Smooth muscle cell (in vitro differentiated cells): ENCODE results near the gene CIAO3. TPM values are rescaled to one million over a fixed set of nuclear protein-coding genes. Genes with fewer than 3 reads are reported as not detected.

Experiments
- DNase-seq: peaks from one replicate; lab custom pipeline; 2025; ENCODE audit not compliant: unreplicated experiment; lab: John Stamatoyannopoulos, UW
- H2AFZ ChIP-seq: fragments of 200-600 bp; sonication (generic); 2 replicates; pipeline ENCODE4 v1.6.0; 2016; ENCODE audit warnings: antibody characterized with exemption, low read depth, mild to moderate bottlenecking
- H3F3A ChIP-seq: fragments of 200-600 bp; sonication (generic); 2 replicates; pipeline ENCODE4 v1.6.0; 2017; ENCODE audit warnings: antibody characterized with exemption, low read depth
- H3K27ac ChIP-seq: fragments of 200-600 bp; sonication (generic); 2 replicates; pipeline ENCODE4 v1.5.1; 2016; ENCODE audit warnings: low read depth, mild to moderate bottlenecking
- H3K27me3 ChIP-seq: fragments of 200-600 bp; sonication (generic); 2 replicates; pipeline ENCODE4 v1.6.1; 2016; ENCODE audit warnings: low read depth, mild to moderate bottlenecking
- H3K36me3 ChIP-seq: fragments of 200-600 bp; sonication (generic); 2 replicates; pipeline ENCODE4 v1.5.1; 2016; ENCODE audit warnings: low read depth
- H3K4me1 ChIP-seq: fragments of 200-600 bp; sonication (generic); 2 replicates; pipeline ENCODE4 v1.5.1; 2016; ENCODE audit warnings: low read depth
- H3K4me2 ChIP-seq: fragments of 200-600 bp; sonication (generic); 2 replicates; pipeline ENCODE4 v1.6.0; 2016; ENCODE audit warnings: mild to moderate bottlenecking
- H3K4me3 ChIP-seq: fragments of 200-600 bp; sonication (generic); 2 replicates; pipeline ENCODE4 v1.5.1; 2016; ENCODE audit warnings: mild to moderate bottlenecking
- H3K79me2 ChIP-seq: fragments of 200-600 bp; sonication (generic); 2 replicates; pipeline ENCODE4 v1.6.0; 2016; ENCODE audit warnings: low read depth, mild to moderate bottlenecking
- H3K9ac ChIP-seq: fragments of 200-600 bp; sonication (generic); 2 replicates; pipeline ENCODE4 v1.6.0; 2016; ENCODE audit warnings: low read depth
- H3K9me3 ChIP-seq: fragments of 200-600 bp; sonication (generic); replicated peaks from 2 replicates; pipeline ENCODE4 v1.5.1; 2016; ENCODE audit warnings: low read depth
- H4K20me1 ChIP-seq: fragments of 200-600 bp; sonication (generic); 2 replicates; pipeline ENCODE4 v1.6.0; 2016; ENCODE audit warnings: low read depth
- WGBS: methylation state at CpG from one replicate; pipeline ENCODE4 v1.1.7; 2016; ENCODE audit warnings: low lambda C conversion rate; 5-methylcytosine and 5-hydroxymethylcytosine counted together
- polyA plus RNA-seq: library from polyadenylated mRNA; unstranded; fragments of >200 nt; fragmentation: Nextera tagmentation; extraction: Ambion mirVana; gene quantifications from 2 replicates; pipeline ENCODE4 v1.2.1, GENCODE V29; 2016
- total RNA-seq: library from RNA; depleted of rRNA; stranded (reverse); fragments of >200 nt; gene quantifications from 2 replicates; pipeline ENCODE4 v1.2.3, GENCODE V29; 2014
- TF ChIP-seq, protein P1 (sequence below): fragments of 200-600 bp; sonication (generic); IDR thresholded peaks from 2 replicates; pipeline ENCODE4 v1.5.1; 2017; ENCODE audit warnings: borderline replicate concordance, mild to moderate bottlenecking, antibody characterized with exemption; ENCODE audit not compliant: insufficient read depth, poor library complexity, severe bottlenecking

CIAO3 gene
- total and polyA plus RNA-seq, 2 experiments from 2014 or later: 19.7 to 39.6 TPM

DNA sequence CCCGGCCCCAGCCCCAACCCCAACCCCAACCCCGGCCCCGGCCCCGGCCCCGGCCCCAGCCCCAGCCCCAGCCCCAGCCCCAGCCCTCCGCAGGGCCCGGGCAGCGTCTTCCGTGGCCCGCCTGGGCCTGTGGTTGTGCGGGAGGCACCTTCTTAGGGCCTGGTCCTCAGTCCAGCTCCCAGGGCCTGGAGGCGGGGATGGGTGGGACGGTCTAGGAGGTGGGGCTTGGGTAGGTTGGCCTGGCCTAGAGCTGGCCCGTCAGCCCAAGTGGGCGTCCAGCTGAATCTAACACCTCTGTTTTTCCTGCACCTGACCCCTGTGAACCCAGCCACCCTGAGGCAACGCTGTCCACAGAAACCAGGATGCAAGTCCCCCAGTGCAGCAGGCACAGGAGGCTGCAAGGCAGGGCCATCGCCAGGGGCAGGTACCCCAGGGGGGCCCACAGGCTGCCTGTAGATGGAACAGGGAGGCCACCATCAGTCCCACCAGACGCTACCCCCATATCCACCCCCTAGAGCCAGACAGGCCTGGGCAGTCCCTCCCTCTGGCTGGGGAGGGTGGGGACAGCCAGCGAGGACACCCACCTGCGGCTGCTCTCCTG lies 28.5 kb upstream of the CIAO3 start:
- Histone ChIP-seq H3K36me3 (no peaks in the 10 kb centered on the region), H3K27ac (no peak overlapping the region), H3K9me3 (no peaks in the 10 kb centered on the region), H3K79me2 (no peaks in the 10 kb centered on the region), H3K9ac (no peak overlapping the region), H4K20me1 (no peaks in the 10 kb centered on the region), H3K4me2 (no peak overlapping the region), H3K4me1 (no peaks in the 10 kb centered on the region), H2AFZ (no peak overlapping the region), H3K27me3 (no peaks in the 10 kb centered on the region), H3K4me3 (no peak overlapping the region), H3F3A (no peaks in the 10 kb centered on the region)
- TF ChIP-seq, protein P1, sequence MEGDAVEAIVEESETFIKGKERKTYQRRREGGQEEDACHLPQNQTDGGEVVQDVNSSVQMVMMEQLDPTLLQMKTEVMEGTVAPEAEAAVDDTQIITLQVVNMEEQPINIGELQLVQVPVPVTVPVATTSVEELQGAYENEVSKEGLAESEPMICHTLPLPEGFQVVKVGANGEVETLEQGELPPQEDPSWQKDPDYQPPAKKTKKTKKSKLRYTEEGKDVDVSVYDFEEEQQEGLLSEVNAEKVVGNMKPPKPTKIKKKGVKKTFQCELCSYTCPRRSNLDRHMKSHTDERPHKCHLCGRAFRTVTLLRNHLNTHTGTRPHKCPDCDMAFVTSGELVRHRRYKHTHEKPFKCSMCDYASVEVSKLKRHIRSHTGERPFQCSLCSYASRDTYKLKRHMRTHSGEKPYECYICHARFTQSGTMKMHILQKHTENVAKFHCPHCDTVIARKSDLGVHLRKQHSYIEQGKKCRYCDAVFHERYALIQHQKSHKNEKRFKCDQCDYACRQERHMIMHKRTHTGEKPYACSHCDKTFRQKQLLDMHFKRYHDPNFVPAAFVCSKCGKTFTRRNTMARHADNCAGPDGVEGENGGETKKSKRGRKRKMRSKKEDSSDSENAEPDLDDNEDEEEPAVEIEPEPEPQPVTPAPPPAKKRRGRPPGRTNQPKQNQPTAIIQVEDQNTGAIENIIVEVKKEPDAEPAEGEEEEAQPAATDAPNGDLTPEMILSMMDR: no peak
- WGBS: 85% methylated on average over 7 of the region's 20 CpGs
- DNase-seq: no peak

DNA sequence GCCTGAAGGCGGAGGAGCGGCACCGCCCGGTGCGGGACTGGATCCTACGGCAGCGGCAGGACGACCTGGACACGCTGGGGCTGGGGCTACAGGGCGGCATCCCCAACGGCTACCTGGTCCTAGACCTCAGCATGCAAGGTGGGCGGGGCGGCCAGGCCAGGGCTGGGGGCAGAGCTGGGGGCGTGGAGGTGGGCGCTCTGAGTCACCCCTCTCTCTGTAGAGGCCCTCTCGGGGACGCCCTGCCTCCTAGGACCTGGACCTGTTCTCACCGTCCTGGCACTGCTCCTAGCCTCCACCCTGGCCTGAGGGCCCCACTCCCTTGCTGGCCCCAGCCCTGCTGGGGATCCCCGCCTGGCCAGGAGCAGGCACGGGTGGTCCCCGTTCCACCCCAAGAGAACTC lies 27.6 kb upstream of the CIAO3 start:
- 92% methylated on average over 11 of the region's 21 CpGs for WGBS
- no peak overlapping the region for H3K27ac ChIP-seq
- no peak overlapping the region for H3K4me3 ChIP-seq
- TF ChIP-seq, protein P1: no peak
- H3K4me1 ChIP-seq: no peaks in the 10 kb centered on the region
- no peaks in the 10 kb centered on the region for H3K36me3 ChIP-seq
- H3K9ac ChIP-seq: no peak overlapping the region
- no peaks in the 10 kb centered on the region for H3F3A ChIP-seq
- no peaks in the 10 kb centered on the region for H3K27me3 ChIP-seq
- H3K4me2 ChIP-seq: no peak overlapping the region
- H4K20me1 ChIP-seq: no peaks in the 10 kb centered on the region
- no peaks in the 10 kb centered on the region for H3K9me3 ChIP-seq
- DNase-seq: no peak
- no peaks in the 10 kb centered on the region for H3K79me2 ChIP-seq
- H2AFZ ChIP-seq: no peak overlapping the region

DNA sequence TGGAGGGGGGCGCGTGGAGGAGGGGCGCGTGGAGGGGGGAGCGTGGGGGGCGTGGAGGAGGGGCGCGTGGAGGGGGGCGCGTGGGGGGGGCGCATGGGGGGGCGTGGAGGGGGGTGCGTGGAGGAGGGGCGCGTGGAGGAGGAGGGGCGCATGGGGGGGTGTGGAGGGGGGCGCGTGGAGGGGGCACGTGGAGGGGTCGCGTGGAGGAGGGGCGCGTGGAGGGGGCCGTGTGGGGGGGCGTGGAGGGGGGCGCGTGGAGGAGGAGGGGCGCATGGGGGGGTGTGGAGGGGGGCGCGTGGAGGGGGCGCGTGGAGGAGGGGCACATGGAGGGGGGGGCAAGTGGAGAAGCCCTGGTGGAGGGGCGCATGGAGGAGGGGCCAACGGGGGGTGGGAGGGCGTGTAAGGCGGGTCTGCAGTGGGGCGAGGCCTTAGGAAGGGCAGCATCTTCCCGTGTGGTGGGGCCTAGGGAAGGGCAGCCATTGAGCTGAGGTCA lies 27.0 kb upstream of the CIAO3 start:
- WGBS: 80% methylated on average over 1 of the region's 38 CpGs
- TF ChIP-seq, protein P1: no peak
- no peaks in the 10 kb centered on the region for H3F3A ChIP-seq
- no peaks in the 10 kb centered on the region for H3K4me1 ChIP-seq
- H4K20me1 ChIP-seq: no peaks in the 10 kb centered on the region
- H2AFZ ChIP-seq: no peak overlapping the region
- H3K27ac ChIP-seq: no peak overlapping the region
- no peak for DNase-seq
- no peaks in the 10 kb centered on the region for H3K79me2 ChIP-seq
- H3K36me3 ChIP-seq: no peaks in the 10 kb centered on the region
- no peaks in the 10 kb centered on the region for H3K27me3 ChIP-seq
- H3K4me3 ChIP-seq: no peak overlapping the region
- no peak overlapping the region for H3K9ac ChIP-seq
- no peak overlapping the region for H3K4me2 ChIP-seq
- H3K9me3 ChIP-seq: no peaks in the 10 kb centered on the region
